GM12878 (cell line): ENCODE data around the gene KIAA0319L. TPM values are rescaled to one million over a fixed set of nuclear protein-coding genes. Genes with fewer than 3 reads are reported as not detected.

Source experiments
- ATAC-seq: fragments of 200-7000 bp; cut with Tn5 transposase; 3 replicates; pipeline ENCODE4 v1.9.1; 2020; ENCODE audit warnings: mild to moderate bottlenecking, moderate library complexity
- BruUV-seq: library from RNA; stranded (reverse); fragments of 400-500 nt; replicated peaks from 2 replicates; lab custom pipeline; 2021; lab: Mats Ljungman, UMichigan
- CTCF ChIA-PET: fragments of 300-600 bp; sonication (Branson Sonifier 250); formaldehyde crosslinking; extraction: SDS; loops from one replicate; lab custom pipeline; 2021; ENCODE audit warnings: inconsistent platforms; lab: Yijun Ruan, JAX
- POLR2A ChIA-PET: fragments of 350-600 bp; formaldehyde crosslinking; extraction: SDS; loops from one replicate; lab custom pipeline; 2021; ENCODE audit warnings: inconsistent platforms; lab: Charles Lee
- RAD21 ChIA-PET: fragments of 300-600 bp; sonication (Branson Sonifier 250); formaldehyde crosslinking; loops from one replicate; lab custom pipeline; 2023; ENCODE audit warnings: antibody characterized with exemption; ENCODE audit not compliant: unreplicated experiment; lab: Charles Lee
- SMC1A ChIA-PET: fragments of 300-600 bp; sonication (Branson Sonifier 250); formaldehyde crosslinking; loops from one replicate; lab custom pipeline; 2023; ENCODE audit not compliant: unreplicated experiment, uncharacterized antibody; lab: Charles Lee
- DNase-seq: peaks from one replicate; pipeline ENCODE4 v3.0.0-alpha.2; 2011; ENCODE audit warnings: low read depth, low spot score
- FAIRE-seq: peaks from 3 replicates; lab custom pipeline; 2011; peaks lifted over from hg19 to GRCh38; lab: Jason Lieb, UNC
- H2AFZ ChIP-seq: 2 replicates; pipeline ENCODE4 v1.6.0; 2011; ENCODE audit warnings: low read depth, low read length, control low read depth; ENCODE audit not compliant: control insufficient read depth
- H3K27ac ChIP-seq: 2 replicates; pipeline ENCODE4 v1.5.1; 2011; ENCODE audit warnings: control low read depth; ENCODE audit not compliant: control insufficient read depth, insufficient read depth
- H3K27me3 ChIP-seq, 2 experiments: replicated peaks in 1 of 2; 2 replicates each; pipeline versions ENCODE4 v1.6.0 to v1.6.1; 2011; ENCODE audit warnings: low read length in 1 of 2; ENCODE audit not compliant: control insufficient read depth in 2 of 2, insufficient read depth in 2 of 2
- H3K36me3 ChIP-seq, 2 experiments: 2 replicates each; pipeline ENCODE4 v1.5.1; 2011; ENCODE audit warnings: low read length in 1 of 2; ENCODE audit not compliant: control insufficient read depth in 2 of 2, insufficient read depth in 2 of 2
- H3K4me1 ChIP-seq: 2 replicates; pipeline ENCODE4 v1.6.1; 2011; ENCODE audit warnings: mild to moderate bottlenecking, low read length, moderate library complexity, mixed read lengths; ENCODE audit not compliant: control insufficient read depth, insufficient read depth
- H3K4me2 ChIP-seq: 2 replicates; pipeline ENCODE4 v1.6.0; 2011; ENCODE audit warnings: control low read depth; ENCODE audit not compliant: control insufficient read depth, insufficient read depth
- H3K4me3 ChIP-seq: fragments of 200-600 bp; sonication (generic); 2 replicates; pipeline ENCODE4 v1.5.1; 2016
- H3K79me2 ChIP-seq: 2 replicates; pipeline ENCODE4 v1.6.0; 2011; ENCODE audit warnings: low read length; ENCODE audit not compliant: control insufficient read depth, insufficient read depth
- H3K9ac ChIP-seq: 2 replicates; pipeline ENCODE4 v1.8.0; 2011; ENCODE audit warnings: low read length, control low read depth, mixed read lengths; ENCODE audit not compliant: control insufficient read depth, insufficient read depth
- H3K9me3 ChIP-seq: replicated peaks from 3 replicates; pipeline ENCODE4 v1.5.1; 2011; ENCODE audit warnings: mild to moderate bottlenecking, low read length; ENCODE audit not compliant: control insufficient read depth, insufficient read depth
- H4K20me1 ChIP-seq: 2 replicates; pipeline ENCODE4 v1.6.0; 2011; ENCODE audit not compliant: control insufficient read depth, insufficient read depth
- CBFB ChIP-seq: IDR thresholded peaks from 2 replicates; pipeline ENCODE4 v1.6.1; 2016; ENCODE audit warnings: antibody characterized with exemption, low read depth
- FOXM1 ChIP-seq: IDR thresholded peaks from 2 replicates; pipeline ENCODE4 v1.6.1; 2012; ENCODE audit warnings: low read depth, mild to moderate bottlenecking, inconsistent platforms, low read length, moderate library complexity
- NR2F1 ChIP-seq: fragments of 450-650 bp; conservative IDR thresholded peaks from 2 replicates; pipeline ENCODE4 v1.6.1; 2017; ENCODE audit warnings: mild to moderate bottlenecking
- SMAD1 ChIP-seq: fragments of 450-650 bp; IDR thresholded peaks from 2 replicates; pipeline ENCODE4 v1.6.1; 2018; ENCODE audit warnings: mild to moderate bottlenecking, low read depth; ENCODE audit not compliant: partially characterized antibody
- SREBF2 ChIP-seq: IDR thresholded peaks from 2 replicates; pipeline ENCODE4 v1.6.1; 2012; ENCODE audit warnings: mild to moderate bottlenecking, low read length
- TCF7 ChIP-seq: IDR thresholded peaks from 2 replicates; pipeline ENCODE4 v1.6.1; 2014; ENCODE audit warnings: antibody characterized with exemption, borderline replicate concordance
- ZBTB11 ChIP-seq: fragments of 450-650 bp; formaldehyde crosslinking; IDR thresholded peaks from 2 replicates; pipeline ENCODE4 v1.5.0; 2022; ENCODE audit warnings: mild to moderate bottlenecking, missing genetic modification characterization
- WGBS: methylation state at CpG from one replicate; pipeline ENCODE4 v1.1.6; 2016; ENCODE audit warnings: low lambda C conversion rate; ENCODE audit not compliant: insufficient replicate concordance, insufficient coverage; ENCODE audit errors: missing lambda C conversion rate; 5-methylcytosine and 5-hydroxymethylcytosine counted together
- in situ Hi-C: fragments of 300-500 bp; cut with MboI; formaldehyde crosslinking; loops from 9 replicates; pipeline ENCODE4 v1.14.3; 2018; ENCODE audit warnings: mixed read lengths
- intact Hi-C: fragments of 100-400 bp; cut with micrococcal nuclease; formaldehyde crosslinking; loops from one replicate; pipeline ENCODE4 v1.14.2; 2022; ENCODE audit not compliant: unreplicated experiment
- polyA plus RNA-seq, 11 experiments: library from polyadenylated mRNA; depleted of rRNA in 4 of 11; unstranded in 6 of 11; stranded (reverse) in 5 of 11; fragments of >200 nt; fragmentation: Nextera tagmentation in 4 of 11; fragmentation: Illumina TruSeq in 1 of 11; extraction: Ambion mirVana in 4 of 11; extraction: Trizol in 1 of 11; gene quantifications; 1 replicate in 1 of 11; 2 replicates in 10 of 11; pipeline versions ENCODE4 v1.2.1 to v1.2.3, GENCODE V29; 2011 to 2016; ENCODE audit warnings: inconsistent platforms in 2 of 11, missing spikeins in 2 of 11, low read depth in 1 of 11
- total RNA-seq, 4 experiments: library from RNA; depleted of rRNA in 3 of 4; stranded (reverse); fragments of >200 nt in 3 of 4; fragmentation: Illumina TruSeq in 1 of 4; extraction: Trizol in 1 of 4; gene quantifications; 2 replicates each; pipeline versions ENCODE4 v1.2.1 to v1.2.3, GENCODE V29; 2013 to 2021
- TF ChIP-seq, protein P1 (sequence below), 3 experiments: IDR thresholded peaks in 2 of 3; conservative IDR thresholded peaks in 1 of 3; 2 replicates each; pipeline ENCODE4 v1.5.1; 2011; ENCODE audit warnings: low read depth in 3 of 3, low read length in 3 of 3, mild to moderate bottlenecking in 3 of 3, control low read depth in 2 of 3, moderate library complexity in 2 of 3, inconsistent platforms in 1 of 3, mixed read lengths in 1 of 3; ENCODE audit not compliant: control insufficient read depth in 2 of 3, insufficient read depth in 1 of 3; ENCODE audit errors: extremely low read depth in 1 of 3
- TF ChIP-seq, protein P2 (sequence below): fragments of 150-350 bp; IDR thresholded peaks from 2 replicates; pipeline ENCODE4 v1.6.1; 2016; ENCODE audit warnings: low read depth, low read length

Gene KIAA0319L
- total and polyA plus RNA-seq, 10 of the 15 experiments (the other 5 are each of a cell fraction or from before 2014, with no cell fraction given) = 2.6 to 57.8 (median 25.4) TPM

DNA sequence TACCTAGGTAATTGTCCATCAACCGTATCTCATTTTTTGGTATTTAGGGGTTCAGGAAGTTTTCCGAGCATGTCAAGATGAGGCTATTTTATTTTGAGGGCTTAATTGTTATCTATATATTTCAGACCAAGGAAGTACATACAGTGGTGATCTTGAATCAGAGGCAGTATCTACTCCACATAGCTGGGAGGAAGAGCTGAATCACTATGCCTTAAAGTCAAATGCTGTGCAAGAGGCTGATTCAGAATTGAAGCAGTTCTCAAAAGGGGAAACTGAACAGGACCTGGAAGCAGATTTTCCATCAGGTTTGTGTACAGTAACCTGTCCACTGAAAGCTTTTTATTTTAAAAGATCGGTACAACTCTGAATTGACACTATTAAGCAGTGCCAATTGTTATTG is 158.5 kb downstream of the KIAA0319L start (continued):
- TF ChIP-seq ZBTB11 (CRISPR knock-in tag) = no peak
- TF ChIP-seq, protein P1, sequence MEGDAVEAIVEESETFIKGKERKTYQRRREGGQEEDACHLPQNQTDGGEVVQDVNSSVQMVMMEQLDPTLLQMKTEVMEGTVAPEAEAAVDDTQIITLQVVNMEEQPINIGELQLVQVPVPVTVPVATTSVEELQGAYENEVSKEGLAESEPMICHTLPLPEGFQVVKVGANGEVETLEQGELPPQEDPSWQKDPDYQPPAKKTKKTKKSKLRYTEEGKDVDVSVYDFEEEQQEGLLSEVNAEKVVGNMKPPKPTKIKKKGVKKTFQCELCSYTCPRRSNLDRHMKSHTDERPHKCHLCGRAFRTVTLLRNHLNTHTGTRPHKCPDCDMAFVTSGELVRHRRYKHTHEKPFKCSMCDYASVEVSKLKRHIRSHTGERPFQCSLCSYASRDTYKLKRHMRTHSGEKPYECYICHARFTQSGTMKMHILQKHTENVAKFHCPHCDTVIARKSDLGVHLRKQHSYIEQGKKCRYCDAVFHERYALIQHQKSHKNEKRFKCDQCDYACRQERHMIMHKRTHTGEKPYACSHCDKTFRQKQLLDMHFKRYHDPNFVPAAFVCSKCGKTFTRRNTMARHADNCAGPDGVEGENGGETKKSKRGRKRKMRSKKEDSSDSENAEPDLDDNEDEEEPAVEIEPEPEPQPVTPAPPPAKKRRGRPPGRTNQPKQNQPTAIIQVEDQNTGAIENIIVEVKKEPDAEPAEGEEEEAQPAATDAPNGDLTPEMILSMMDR (IDR thresholded peaks at IDR 0.05 in 2 of 3, conservative IDR thresholded peaks at IDR 0.05 in 1 of 3; ENCODE audit: control insufficient read depth in 2 of 3, extremely low read depth in 1 of 3, insufficient read depth in 1 of 3, low read depth in 3 of 3, low read length in 3 of 3) = no peak
- TF ChIP-seq SMAD1 = no peak
- TF ChIP-seq CBFB = no peak
- no peak for TF ChIP-seq TCF7
- TF ChIP-seq, all 136 proteins: peak for 0

DNA sequence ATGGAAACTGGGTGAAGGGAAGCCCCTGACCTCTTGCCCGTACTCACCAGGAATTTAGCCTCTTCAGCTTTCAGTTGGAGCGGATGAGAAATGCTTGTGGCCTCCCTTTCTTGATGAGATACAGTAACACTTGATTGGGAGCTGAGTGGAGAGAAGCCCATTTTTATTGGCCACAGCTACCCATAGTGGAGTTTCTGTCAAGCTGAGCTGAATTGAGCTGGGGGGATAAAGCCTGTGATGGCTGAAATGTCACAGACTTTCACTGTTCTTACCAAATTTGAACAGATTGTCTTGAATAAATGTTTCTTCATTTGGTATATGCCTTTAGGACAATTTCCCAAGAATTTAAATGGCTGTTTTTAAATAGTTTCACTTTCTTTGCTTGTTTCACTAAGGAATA is 162.8 kb downstream of the KIAA0319L start:
- no peak overlapping the region for H3K4me3 ChIP-seq
- in situ Hi-C loops (no loop called here), intact Hi-C loops (no loop called here)
- H3K36me3 ChIP-seq = peaks cover 4 to 18% of the 10 kb centered on the region in 2 experiments; a peak in 2 of 4 replicates
- no peaks in the 10 kb centered on the region for H3K27me3 ChIP-seq
- no peak overlapping the region for H3K9ac ChIP-seq
- SMC1A ChIA-PET = no interaction called here
- H3K4me1 ChIP-seq = no peaks in the 10 kb centered on the region
- DNase-seq = no peak
- FAIRE-seq = no peak
- H4K20me1 ChIP-seq = no peaks in the 10 kb centered on the region
- H3K79me2 ChIP-seq = no peaks in the 10 kb centered on the region
- H2AFZ ChIP-seq = no peak overlapping the region
- no peak for ATAC-seq
- no peaks in the 10 kb centered on the region for H3K9me3 ChIP-seq
- H3K4me2 ChIP-seq = no peak overlapping the region
- CTCF ChIA-PET = interaction anchor here (0.6 kb wide), 1 partner anchor 239 kb away, joined by 3 read pairs; no protein-coding TSS in a partner anchor
- no TSS peak for BruUV-seq
- no peak overlapping the region for H3K27ac ChIP-seq
- POLR2A ChIA-PET = no interaction called here
- RAD21 ChIA-PET = interaction anchor here (0.8 kb wide), 1 partner anchor 20 kb away, joined by 3 read pairs; no protein-coding TSS in a partner anchor
- WGBS = 96% methylated on average over 2 of the region's 2 CpGs
- TF ChIP-seq, protein P2, sequence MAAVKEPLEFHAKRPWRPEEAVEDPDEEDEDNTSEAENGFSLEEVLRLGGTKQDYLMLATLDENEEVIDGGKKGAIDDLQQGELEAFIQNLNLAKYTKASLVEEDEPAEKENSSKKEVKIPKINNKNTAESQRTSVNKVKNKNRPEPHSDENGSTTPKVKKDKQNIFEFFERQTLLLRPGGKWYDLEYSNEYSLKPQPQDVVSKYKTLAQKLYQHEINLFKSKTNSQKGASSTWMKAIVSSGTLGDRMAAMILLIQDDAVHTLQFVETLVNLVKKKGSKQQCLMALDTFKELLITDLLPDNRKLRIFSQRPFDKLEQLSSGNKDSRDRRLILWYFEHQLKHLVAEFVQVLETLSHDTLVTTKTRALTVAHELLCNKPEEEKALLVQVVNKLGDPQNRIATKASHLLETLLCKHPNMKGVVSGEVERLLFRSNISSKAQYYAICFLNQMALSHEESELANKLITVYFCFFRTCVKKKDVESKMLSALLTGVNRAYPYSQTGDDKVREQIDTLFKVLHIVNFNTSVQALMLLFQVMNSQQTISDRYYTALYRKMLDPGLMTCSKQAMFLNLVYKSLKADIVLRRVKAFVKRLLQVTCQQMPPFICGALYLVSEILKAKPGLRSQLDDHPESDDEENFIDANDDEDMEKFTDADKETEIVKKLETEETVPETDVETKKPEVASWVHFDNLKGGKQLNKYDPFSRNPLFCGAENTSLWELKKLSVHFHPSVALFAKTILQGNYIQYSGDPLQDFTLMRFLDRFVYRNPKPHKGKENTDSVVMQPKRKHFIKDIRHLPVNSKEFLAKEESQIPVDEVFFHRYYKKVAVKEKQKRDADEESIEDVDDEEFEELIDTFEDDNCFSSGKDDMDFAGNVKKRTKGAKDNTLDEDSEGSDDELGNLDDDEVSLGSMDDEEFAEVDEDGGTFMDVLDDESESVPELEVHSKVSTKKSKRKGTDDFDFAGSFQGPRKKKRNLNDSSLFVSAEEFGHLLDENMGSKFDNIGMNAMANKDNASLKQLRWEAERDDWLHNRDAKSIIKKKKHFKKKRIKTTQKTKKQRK = no peak
- TF ChIP-seq FOXM1 (no peak), NR2F1 (no peak), SREBF2 (no peak)
